Skin epidermis (tissue), 12 donors: ENCODE measurements around the gene UROC1.

ENCODE experiments used
- H3K27ac ChIP-seq, 21 experiments: fragments of 200-600 bp; sonication (generic) in 11 of 21; one replicate each; pipeline ENCODE4 v1.5.0; 2020; ENCODE audit warnings: mild to moderate bottlenecking in 3 of 21, inconsistent platforms in 2 of 21, moderate library complexity in 2 of 21
- H3K4me3 ChIP-seq, 7 experiments: fragments of 200-600 bp; sonication (generic) in 2 of 7; one replicate each; pipeline ENCODE4 v1.5.0; 2020; ENCODE audit warnings: inconsistent platforms in 2 of 7, mild to moderate bottlenecking in 2 of 7, moderate library complexity in 1 of 7

Gene UROC1

DNA sequence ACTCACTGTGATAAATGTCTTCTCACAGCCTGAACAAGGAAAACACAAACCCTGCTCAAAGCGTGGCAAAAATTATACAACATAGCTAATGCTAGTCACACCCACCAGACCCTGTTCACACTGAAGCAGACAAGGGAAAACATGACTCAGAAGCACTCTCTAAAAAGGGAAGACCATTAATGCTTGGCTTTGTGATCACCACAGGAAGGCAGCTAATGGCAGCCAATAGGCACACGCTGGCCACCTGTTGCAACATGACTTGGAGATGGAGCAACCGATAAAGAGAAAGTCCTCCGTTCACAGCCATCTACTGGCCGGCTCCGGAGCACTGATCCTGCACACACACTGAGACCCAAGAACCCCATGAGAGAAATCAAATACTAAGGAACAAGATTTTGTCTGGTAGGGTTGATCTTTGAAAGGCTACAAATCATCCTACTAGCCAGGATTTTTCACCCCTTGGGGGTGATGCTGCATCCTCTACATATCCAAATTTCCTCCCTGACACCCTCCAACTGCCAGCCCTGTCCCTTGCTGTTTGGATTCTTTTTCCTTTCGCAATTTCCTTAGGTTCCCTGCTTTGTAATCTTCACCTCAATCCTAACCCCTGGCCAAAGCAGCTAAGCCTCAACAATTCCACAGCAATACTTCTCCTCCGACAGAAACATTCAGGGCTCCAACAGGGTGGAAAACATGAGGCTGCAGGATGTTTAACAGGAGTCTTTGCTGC, 45.1 kb downstream of the UROC1 start:
- peak overlapping the region in 1 of 7 experiments; percentile 1 for H3K4me3 ChIP-seq
- H3K27ac ChIP-seq: peak overlapping the region in 7 of 21 experiments; percentile 8 to 46 (median 23)

DNA sequence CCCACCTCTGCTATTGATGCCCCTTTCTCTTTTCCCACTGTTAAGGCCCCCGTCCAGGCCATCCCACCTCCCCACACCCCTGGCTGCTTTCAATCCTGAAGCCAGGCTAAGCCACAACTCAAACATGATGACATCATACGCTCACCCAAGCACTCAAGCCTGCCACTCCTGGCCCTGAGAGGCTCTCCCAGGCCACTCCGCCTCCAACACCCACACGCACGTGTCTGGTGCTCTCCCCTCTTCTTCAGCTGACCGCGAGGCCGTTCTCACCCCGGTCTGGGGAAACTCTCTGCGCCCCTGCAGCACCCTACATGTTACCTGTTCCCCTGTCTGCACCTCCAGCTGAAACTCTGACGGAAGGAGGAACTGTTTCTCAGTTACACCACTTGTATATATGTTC, 48.1 kb downstream of the UROC1 start:
- Histone ChIP-seq H3K27ac (no peak overlapping the region), H3K4me3 (no peak overlapping the region)

DNA sequence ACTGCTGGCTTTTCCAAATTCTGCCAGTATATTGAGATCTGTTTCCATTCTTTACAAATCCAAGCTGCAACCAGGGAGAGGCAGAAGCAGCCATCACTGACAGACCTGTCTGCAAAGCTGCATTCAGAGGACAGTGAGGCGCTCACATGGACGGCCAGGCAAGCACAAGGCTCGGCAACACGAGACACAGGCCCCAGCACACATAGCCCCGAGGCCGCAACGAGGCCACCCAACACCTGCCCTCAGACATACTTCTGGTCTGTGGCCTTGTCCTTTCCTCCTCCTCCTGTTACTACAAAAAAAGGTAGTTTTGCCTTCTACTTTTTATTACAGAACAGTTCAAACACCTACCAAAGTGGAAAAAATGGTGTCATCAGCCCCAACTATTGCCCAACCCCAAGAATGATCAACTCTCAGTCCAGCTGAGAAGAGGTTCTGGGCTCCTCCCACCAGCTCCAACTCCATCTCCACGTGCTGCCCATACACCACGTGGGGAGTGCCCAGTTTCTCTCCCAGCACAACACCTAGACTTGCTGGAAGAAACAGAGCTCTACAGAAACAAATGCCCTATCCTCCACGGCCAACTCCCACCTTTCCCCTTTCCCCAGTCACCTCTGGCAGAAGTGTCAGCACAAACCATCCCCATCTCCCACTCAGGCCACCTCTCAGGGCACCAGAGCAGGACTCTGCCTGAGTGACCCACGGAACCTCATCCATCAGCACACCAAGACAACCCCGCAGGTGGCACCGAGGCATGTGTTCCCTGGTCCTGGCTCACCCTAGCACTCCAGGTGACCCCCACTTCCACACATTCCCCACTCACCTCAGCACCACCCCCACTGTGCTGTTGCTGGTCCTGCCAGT, 49.3 kb downstream of the UROC1 start:
- no peak overlapping the region for H3K4me3 ChIP-seq
- no peak overlapping the region for H3K27ac ChIP-seq

DNA sequence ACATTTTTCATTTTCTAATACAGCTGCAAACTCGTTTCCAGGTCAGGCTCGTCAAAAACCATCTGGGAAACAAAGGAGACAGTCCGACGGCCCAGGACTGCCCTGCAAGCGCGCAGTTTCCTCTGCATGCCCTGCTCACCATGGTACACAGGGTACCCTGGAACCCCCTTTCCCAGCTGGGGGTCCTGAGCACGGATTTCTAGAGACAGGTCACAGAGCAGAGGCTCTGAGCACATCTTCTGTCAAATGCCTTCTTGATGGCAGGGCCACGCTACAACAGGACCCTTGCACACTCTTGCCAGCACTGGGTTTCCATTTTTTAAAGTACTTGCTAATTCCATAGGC, 50.0 kb downstream of the UROC1 start:
- no peak overlapping the region for H3K4me3 ChIP-seq
- H3K27ac ChIP-seq: no peak overlapping the region

DNA sequence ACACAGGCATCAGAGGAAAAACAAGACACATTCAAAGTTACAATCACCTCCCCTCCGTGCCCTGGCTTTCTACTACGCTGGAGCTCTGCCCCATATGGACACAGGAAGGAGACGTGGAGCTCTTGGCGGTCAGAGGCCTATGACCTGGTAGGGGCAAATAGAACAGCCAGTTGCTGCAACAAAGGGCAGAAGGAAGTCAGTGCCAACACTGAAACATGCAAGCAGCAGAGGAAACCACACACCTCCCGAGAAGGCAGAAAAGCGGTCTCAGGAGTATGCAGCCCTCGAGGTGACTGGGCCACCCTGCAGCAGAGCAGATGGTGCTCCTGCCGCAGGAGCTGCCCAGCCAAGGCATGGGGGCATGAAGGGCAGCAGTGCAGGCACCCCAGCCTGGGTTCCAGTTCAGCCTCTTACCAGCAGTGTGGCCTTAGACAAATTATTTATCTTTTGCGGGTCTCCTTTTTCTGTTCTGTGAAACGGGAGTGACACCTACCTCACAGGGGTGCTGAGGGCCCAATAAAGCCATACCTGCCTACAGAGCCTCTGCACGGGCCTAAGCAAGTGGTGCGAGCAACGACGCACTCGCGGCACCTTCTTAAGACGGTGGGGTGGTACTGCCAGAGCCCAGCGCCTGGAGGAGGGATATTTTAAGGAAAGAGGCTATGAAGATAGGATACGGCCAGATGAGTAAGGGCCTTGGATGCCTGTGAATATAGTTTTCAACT, 50.5 kb downstream of the UROC1 start:
- no peak overlapping the region for H3K4me3 ChIP-seq
- peak overlapping the region in 1 of 21 experiments; percentile 14 for H3K27ac ChIP-seq

DNA sequence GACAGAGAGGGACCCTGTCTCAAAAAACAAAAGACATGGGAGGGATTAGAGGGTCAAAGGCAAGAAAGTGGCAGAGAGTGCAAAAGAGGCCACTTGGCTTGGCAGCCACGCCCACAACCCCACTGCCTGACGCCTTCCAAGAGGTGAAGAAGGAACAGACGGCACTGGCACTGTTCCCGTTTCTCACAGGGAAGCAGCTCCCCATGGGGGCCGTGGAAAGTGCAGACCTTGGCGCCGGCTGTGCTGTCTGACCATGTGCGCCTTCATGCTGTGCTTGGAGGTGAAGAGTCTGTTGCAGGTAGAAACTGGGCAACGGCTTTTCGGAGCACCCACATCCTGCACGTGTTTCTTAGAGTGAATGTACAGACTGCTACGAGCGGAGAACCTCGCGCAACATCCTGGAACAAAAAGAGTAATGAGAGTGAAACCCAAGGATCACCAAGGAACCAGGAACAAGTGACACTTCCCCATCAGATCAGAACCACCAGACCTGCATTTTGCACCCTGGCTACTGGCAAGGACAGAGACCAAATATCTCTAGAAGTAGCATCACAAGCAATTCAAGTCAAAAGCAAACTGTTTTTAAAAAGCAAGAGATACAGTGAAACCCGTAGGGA, 51.5 kb downstream of the UROC1 start:
- H3K27ac ChIP-seq: peak overlapping the region in 2 of 21 experiments; percentile 23 to 34
- H3K4me3 ChIP-seq: no peak overlapping the region

DNA sequence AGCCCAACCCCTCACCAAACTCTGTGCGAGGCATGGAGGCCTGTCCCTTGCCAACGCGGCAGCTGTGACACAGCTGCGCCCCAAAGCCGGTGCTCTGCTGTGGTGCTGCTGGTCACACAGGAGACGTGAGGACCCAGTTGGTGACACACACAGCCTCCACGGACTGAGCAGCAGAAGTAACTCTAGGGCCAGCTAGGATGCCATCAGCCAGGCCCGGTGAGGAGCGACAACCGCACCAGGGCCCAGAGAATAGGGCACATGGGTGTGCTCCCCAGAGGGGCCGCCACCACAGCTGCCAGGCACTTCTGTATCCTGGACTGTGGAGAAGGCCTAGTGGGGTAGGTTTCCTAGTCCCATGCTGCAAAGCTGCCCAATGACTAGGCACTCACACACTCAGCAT, 52.6 kb downstream of the UROC1 start:
- H3K4me3 ChIP-seq: no peak overlapping the region
- no peak overlapping the region for H3K27ac ChIP-seq

DNA sequence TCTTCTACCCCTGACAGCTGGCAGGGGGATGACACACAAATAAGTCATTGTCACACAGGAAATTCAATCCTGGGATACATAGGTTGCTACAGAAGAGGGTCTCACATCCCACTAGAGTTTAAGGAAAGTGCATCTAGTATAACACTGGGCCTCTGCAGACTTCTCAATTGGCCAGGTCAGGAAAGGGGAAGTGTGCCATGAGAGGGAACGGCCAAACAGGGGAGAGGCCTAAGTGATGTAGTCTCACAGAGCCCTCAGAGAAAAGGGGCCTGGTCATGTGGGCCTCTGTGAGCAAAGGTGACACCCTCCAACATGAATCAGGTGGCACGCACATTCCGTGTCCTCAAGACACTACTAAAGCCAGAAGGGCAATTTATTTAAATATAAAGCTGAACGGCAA, 53.1 kb downstream of the UROC1 start:
- Histone ChIP-seq H3K4me3 (no peak overlapping the region), H3K27ac (no peak overlapping the region)

DNA sequence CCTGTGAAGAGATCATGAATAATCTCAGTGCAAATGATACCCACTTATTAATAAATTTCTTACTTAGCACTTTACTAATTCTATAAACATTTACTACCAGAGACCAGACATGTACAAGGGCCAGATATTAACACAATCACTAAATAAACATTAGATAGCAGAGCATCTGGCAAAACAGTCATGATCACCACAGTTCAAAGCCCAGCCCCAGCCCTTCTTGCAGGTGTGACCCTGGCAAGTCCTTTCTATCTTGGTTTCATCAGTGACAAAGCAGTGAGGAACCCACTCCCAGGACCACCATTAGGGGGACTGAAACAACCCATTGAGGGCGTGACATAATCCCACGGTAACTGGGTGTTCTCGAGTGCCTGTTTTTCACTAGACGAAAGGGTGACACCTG, 53.5 kb downstream of the UROC1 start:
- Histone ChIP-seq H3K4me3 (no peak overlapping the region), H3K27ac (no peak overlapping the region)

DNA sequence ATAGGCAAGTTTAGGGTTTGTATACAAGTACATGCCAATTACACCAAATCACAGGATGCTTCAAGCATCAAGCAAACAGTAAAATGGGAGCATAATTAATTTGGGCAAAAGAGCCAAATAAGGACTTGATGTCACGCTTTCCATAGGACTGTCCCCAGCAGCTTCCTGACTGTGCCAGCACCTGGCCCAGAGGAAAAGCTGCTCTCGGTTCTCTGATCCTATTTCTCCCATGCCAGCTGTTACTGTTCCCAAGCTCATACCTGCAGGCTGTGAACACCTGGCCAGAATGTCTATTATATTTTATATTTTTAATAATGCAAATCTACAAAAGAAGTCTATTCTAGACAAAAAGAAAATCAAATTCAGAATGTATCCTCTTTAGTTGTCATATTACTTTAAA, 54.1 kb downstream of the UROC1 start:
- no peak overlapping the region for H3K27ac ChIP-seq

DNA sequence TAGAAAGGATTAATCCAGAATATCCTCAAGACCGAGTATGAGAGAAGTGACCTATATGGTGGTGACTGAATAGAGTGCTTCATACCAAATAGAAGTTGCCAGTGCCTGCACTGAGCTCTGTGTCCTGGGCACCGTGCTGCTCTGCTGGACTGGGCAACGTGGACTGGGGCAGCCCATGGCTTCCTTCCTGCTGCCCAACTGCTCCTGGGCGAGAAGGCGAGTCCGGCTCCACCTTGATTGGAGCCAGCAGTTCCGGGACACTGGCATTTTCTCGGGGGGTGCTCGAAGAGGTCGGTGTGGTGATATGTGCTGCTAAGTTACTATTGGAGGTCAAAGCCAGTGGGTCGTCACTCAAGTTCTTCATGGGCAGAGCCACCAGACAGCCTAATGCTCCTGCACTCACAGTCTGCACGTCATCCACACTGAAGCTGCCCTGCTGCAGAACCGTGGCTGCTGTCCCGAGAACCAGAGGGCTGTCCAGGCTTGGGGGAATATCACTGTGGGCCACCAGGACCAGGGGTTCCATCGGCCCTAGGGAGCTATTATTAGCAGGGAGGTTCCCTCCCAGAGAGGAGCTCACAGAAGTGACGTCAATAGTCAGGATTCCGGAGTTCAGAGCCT, 56.0 kb downstream of the UROC1 start:
- no peak overlapping the region for H3K4me3 ChIP-seq

More for the DNA sequence above, 54.1 kb downstream of the UROC1 start:
- no peak overlapping the region for H3K4me3 ChIP-seq

DNA sequence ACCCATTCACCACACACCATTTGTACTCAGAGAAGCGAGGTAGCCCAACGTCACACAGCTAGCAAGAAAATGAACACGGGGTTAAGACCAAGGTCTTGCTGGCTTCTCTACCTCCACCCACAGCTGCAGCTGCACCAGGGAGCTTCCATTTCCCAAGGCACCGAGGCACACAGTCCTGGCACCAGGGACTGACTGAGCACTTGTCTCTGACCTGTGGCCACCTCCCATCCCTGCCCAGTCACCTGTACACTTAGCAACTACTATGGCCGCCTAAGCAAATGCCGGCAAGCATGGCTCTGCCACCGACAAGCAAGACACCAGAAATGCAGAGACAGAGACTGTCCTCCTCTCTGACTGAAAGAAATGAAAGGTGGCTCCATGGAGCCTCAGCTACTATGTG, 57.2 kb downstream of the UROC1 start:
- no peak overlapping the region for H3K27ac ChIP-seq
- H3K4me3 ChIP-seq: no peak overlapping the region

More for the DNA sequence above, 56.0 kb downstream of the UROC1 start:
- no peak overlapping the region for H3K27ac ChIP-seq

DNA sequence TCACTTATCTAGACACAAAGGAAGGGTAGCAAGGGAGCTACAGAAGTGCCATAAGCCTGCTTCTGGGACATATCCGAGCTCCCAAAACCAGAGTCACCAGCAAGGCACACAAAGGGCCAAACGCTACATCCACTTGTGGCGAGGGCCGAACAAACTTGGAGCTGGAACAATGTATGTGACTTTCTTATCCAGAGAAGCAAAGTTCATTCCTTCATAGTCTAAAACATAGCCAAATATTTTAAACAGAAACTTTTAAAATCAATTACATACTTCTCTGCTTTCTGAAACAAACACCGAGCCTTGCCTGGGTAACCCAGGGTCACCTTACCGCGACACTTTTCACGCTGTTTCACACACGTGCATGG, 57.8 kb downstream of the UROC1 start:
- H3K27ac ChIP-seq: no peak overlapping the region
- H3K4me3 ChIP-seq: no peak overlapping the region

DNA sequence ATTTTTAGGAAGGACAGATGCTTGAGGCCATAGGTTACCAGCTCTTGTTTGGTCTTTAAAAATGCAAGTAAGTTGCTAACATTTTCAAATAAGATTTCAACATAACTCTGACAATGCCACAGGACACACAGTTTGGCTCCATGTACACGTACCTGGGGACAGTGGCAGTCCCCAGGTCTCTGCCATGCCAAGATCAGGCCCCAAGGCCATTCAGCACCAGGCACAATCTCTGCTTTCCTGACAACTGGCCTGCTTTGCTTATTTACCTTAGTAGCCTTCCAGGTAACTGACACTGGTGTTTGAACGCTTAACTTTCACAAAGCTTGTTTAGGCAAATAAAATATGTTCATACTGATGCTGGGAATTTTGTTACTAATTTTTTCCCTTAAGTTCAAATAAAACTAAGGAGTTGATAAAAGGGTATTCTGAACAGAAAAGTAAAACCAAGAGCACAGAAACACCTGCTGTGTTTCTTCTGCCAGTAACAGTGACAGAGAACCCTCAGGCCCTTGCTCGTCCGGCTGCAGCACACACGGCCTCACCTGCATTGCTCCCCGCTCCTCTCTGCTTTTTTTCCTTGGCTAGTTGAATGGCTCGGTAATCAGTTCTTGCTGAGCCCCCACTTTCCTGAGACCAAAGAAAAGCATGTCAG, 58.3 kb downstream of the UROC1 start:
- H3K4me3 ChIP-seq: no peak overlapping the region
- no peak overlapping the region for H3K27ac ChIP-seq

DNA sequence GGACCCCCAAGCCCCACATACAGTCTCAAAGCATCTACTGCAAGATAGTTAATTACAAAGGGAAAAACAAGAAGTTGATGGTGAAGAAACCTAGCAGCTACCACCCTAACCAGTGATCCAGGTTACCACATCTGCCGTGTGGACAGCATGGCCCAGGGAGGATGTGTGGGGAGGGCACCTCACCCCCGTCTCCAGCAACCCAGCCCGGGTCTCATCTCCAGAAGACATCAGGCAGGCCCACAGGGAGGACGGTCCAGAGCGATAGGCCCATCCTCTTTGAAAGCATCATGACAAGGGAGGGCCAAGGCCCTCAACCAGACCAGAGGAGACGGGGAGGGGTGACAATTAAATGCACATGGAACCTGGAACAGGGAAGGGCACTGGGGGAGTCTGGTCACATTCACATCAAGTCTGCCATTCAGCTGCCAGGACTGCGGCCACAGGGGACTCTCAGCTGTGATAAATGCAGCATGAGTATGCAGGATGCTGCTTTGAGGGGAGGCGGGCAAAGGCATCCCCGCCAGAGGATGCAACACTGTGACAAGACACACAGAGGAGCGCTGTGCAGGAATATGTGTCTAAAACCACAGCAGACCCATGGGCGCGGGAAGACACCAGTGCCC, 60.7 kb downstream of the UROC1 start:
- Histone ChIP-seq H3K4me3 (no peak overlapping the region), H3K27ac (no peak overlapping the region)

DNA sequence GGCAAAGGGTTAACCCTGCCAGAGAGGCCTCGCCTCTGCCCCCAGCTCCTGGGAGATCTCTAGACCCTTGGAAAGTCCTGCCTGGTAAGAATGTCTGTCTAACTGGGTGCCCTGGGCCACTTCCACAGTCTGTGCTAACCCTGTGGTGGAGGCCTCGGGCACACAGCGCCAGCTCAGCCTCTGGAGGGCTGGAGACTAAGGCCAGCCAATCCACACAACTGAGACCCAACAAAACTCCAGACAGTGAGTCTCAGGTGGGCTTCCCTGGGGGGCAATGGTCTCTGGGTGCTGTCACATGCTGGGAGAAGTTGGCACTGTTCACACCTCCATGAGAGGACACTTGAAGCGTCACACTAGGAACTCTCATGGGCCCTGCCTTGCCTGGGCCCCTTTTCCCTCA, 61.4 kb downstream of the UROC1 start:
- Histone ChIP-seq H3K27ac (no peak overlapping the region), H3K4me3 (no peak overlapping the region)

DNA sequence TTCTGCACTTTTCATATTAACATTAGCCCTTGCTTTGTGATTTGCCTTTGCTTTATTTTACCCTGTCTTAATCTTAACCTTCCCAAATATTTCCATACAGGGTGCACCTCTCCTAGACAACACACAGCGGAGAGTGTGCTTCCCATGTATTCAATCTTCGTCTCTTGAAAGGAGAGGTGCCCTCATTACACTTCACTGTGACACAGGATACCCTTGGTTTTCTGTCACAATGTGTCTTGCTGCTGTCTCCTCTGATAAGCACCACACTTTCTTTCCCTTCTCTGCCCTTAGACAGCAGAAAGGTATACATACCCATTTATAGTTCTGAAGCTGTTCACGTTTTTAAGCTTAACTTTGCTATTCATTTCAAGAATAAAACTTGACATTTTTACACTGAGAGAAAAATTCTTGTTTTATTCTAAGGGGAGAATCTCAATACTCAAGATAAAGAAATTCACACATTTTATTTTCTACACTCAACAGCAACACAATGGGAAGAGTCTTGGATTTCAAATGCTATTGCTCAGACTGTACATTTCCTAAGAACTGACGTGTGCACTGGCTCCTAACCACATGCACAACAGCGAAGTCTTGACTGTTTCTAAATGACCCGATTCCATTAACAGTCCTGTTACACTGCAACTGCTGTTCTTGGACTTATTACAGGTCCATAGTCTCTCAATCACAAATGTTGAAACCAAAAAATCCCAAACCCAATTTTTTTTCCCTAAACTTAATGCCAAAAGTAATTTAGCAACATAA, 63.0 kb downstream of the UROC1 start:
- no peak overlapping the region for H3K4me3 ChIP-seq
- H3K27ac ChIP-seq: no peak overlapping the region

DNA sequence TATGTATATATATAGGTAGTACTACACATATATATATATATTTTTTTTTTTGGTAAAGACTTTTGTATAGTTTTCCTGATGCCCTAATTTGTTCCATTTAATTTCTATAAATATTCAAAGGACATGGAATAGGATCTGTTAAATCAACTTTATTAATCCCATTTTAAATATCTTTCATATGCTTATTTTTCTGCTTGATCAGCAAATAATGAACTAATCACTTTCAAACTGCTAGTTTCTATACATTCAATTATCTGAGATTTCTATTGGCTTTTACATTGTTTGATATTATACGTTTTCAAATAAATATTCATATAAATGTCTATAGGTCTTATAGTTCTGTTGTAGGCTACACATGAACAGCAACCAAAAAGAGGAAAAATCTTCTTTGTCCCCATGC, 63.5 kb downstream of the UROC1 start:
- Histone ChIP-seq H3K27ac (no peak overlapping the region), H3K4me3 (no peak overlapping the region)
